Raji (cell line): ENCODE results near the gene NRP1.

Source experiments
- POLR2A ChIP-seq: IDR thresholded peaks from 2 replicates; pipeline ENCODE4 v1.6.1; 2011; ENCODE audit warnings: low read depth, low read length, control low read depth; ENCODE audit not compliant: insufficient read depth

NRP1 gene

GRCh38 chr10:33290321-33291052, 44.0 kb downstream of the NRP1 start:
- no peak for TF ChIP-seq POLR2A

- no peak for TF ChIP-seq POLR2A
These were observed 44.7 kb downstream of the NRP1 start for GRCh38 chr10:33289776-33290175.

- TF ChIP-seq POLR2A: no peak
These were observed 46.3 kb downstream of the NRP1 start for GRCh38 chr10:33288127-33288526.

- no peak for TF ChIP-seq POLR2A
These were observed 47.4 kb downstream of the NRP1 start for GRCh38 chr10:33287112-33287511.

GRCh38 chr10:33286157-33286934, 48.1 kb downstream of the NRP1 start:
- TF ChIP-seq POLR2A: no peak

- TF ChIP-seq POLR2A: no peak
These were observed 49.5 kb downstream of the NRP1 start for GRCh38 chr10:33284945-33285344.

- no peak for TF ChIP-seq POLR2A
These were observed 54.5 kb downstream of the NRP1 start for GRCh38 chr10:33279811-33280602.

- no peak for TF ChIP-seq POLR2A
These were observed 55.2 kb downstream of the NRP1 start for GRCh38 chr10:33279276-33279675.

- TF ChIP-seq POLR2A: no peak
These were observed 56.3 kb downstream of the NRP1 start for GRCh38 chr10:33278198-33278597.

GRCh38 chr10:33277135-33277536, 57.3 kb downstream of the NRP1 start:
- no peak for TF ChIP-seq POLR2A

- TF ChIP-seq POLR2A: no peak
These were observed 58.1 kb downstream of the NRP1 start for GRCh38 chr10:33276282-33276923.

GRCh38 chr10:33274096-33274785, 60.2 kb downstream of the NRP1 start:
- TF ChIP-seq POLR2A: no peak

- TF ChIP-seq POLR2A: no peak
These were observed 61.0 kb downstream of the NRP1 start for GRCh38 chr10:33273295-33274002.

GRCh38 chr10:33272635-33273034, 61.8 kb downstream of the NRP1 start:
- no peak for TF ChIP-seq POLR2A
